ENCODE data around the gene CYTH1. TPM values are rescaled to one million over a fixed set of nuclear protein-coding genes. Genes with fewer than 3 reads are reported as not detected.

CYTH1 gene
- total RNA-seq, 1 experiment from 2014 or later = 34.3 TPM

- H3K79me2 ChIP-seq (ENCODE audit: insufficient read depth, low read length) = peaks cover 25% of the 10 kb centered on the region
- H3K9me2 ChIP-seq (ENCODE audit: insufficient read depth) = no peaks in the 10 kb centered on the region
- no peak overlapping the region for H3K27ac ChIP-seq (ENCODE audit: low read depth, low read length)
- no peak overlapping the region for H2AFZ ChIP-seq (ENCODE audit: low read depth, low read length, poor library complexity, severe bottlenecking)
- H3K36me3 ChIP-seq (ENCODE audit: control insufficient read depth in 1 of 2, insufficient read depth in 2 of 2, low read length in 2 of 2) = no peaks in the 10 kb centered on the region
- H3K4me3 ChIP-seq (replicated peaks in 1 of 2; ENCODE audit: low read depth in 1 of 2, low read length in 2 of 2) = no peak overlapping the region
- DNase-seq (ENCODE audit: low read depth, low spot score) (no peak), ATAC-seq (no peak)
- no peak overlapping the region for H3K4me2 ChIP-seq (ENCODE audit: low read length)
- no peaks in the 10 kb centered on the region for H3K9me3 ChIP-seq (ENCODE audit: control insufficient read depth in 1 of 2, insufficient read depth in 1 of 2, low read depth in 1 of 2, low read length in 2 of 2)
- H3K27me3 ChIP-seq (ENCODE audit: insufficient read depth, low read length) = no peaks in the 10 kb centered on the region
- no peaks in the 10 kb centered on the region for H4K20me1 ChIP-seq (ENCODE audit: insufficient read depth)
- CTCF ChIA-PET = no interaction called here
- RAD21 ChIA-PET (ENCODE audit: low non-redundant PET in 1 of 2, low total read pairs in 2 of 2, uncharacterized antibody in 2 of 2, unreplicated experiment in 2 of 2) = no interaction called here
- POLR2A ChIA-PET = interaction anchor here (0.7 to 1.5 kb wide), 2 partner anchors 12 to 25 kb away, joined by 3 to 4 read pairs; no protein-coding TSS in a partner anchor
- no TSS peak for BruUV-seq (replicated peaks)
- intact Hi-C loops (cut with micrococcal nuclease) = no loop called here
- peaks cover 0 to 2% of the 10 kb centered on the region in 2 experiments; a peak in 1 of 4 replicates for H3K4me1 ChIP-seq (ENCODE audit: control insufficient read depth in 1 of 2, insufficient read depth in 2 of 2, low read length in 2 of 2)
- H3K9ac ChIP-seq (ENCODE audit: low read length) = no peak overlapping the region
- TF ChIP-seq ELF1 (IDR thresholded peaks at IDR 0.05; ENCODE audit: borderline replicate concordance, low read depth) = no peak
- TF ChIP-seq CTCF (IDR thresholded peaks at IDR 0.05 in 2 of 3, conservative IDR thresholded peaks at IDR 0.05 in 1 of 3; ENCODE audit: borderline replicate concordance in 1 of 3, insufficient read depth in 1 of 3, low read depth in 2 of 3, low read length in 2 of 3) = no peak
- TF ChIP-seq SRF (IDR thresholded peaks at IDR 0.05; ENCODE audit: low read depth) = no peak
- TF ChIP-seq ZNF274 (IDR thresholded peaks at IDR 0.05; ENCODE audit: low read depth, low read length) = no peak
Observed at GRCh38 chr17:78712043-78712442, 70.0 kb downstream of the CYTH1 start.

- peaks cover 16% of the 10 kb centered on the region for H3K79me2 ChIP-seq (ENCODE audit: insufficient read depth, low read length)
- RAD21 ChIA-PET (ENCODE audit: low non-redundant PET in 1 of 2, low total read pairs in 2 of 2, uncharacterized antibody in 2 of 2, unreplicated experiment in 2 of 2) = no interaction called here
- H3K4me1 ChIP-seq (ENCODE audit: control insufficient read depth in 1 of 2, insufficient read depth in 2 of 2, low read length in 2 of 2) = peaks cover 0 to 4% of the 10 kb centered on the region in 2 experiments; a peak in 1 of 4 replicates
- no TSS peak for BruUV-seq (replicated peaks)
- H3K4me2 ChIP-seq (ENCODE audit: low read length) = no peak overlapping the region
- H4K20me1 ChIP-seq (ENCODE audit: insufficient read depth) = no peaks in the 10 kb centered on the region
- H3K4me3 ChIP-seq (replicated peaks in 1 of 2; ENCODE audit: low read depth in 1 of 2, low read length in 2 of 2) = no peak overlapping the region
- DNase-seq (ENCODE audit: low read depth, low spot score) (no peak), ATAC-seq (no peak)
- no peak overlapping the region for H2AFZ ChIP-seq (ENCODE audit: low read depth, low read length, poor library complexity, severe bottlenecking)
- H3K27me3 ChIP-seq (ENCODE audit: insufficient read depth, low read length) = no peaks in the 10 kb centered on the region
- H3K9ac ChIP-seq (ENCODE audit: low read length) = no peak overlapping the region
- intact Hi-C loops (cut with micrococcal nuclease) = no loop called here
- POLR2A ChIA-PET = no interaction called here
- no peaks in the 10 kb centered on the region for H3K9me3 ChIP-seq (ENCODE audit: control insufficient read depth in 1 of 2, insufficient read depth in 1 of 2, low read depth in 1 of 2, low read length in 2 of 2)
- H3K27ac ChIP-seq (ENCODE audit: low read depth, low read length) = no peak overlapping the region
- H3K36me3 ChIP-seq (ENCODE audit: control insufficient read depth in 1 of 2, insufficient read depth in 2 of 2, low read length in 2 of 2) = no peaks in the 10 kb centered on the region
- H3K9me2 ChIP-seq (ENCODE audit: insufficient read depth) = no peaks in the 10 kb centered on the region
- CTCF ChIA-PET = interaction anchor here (5.4 kb wide), 1 partner anchor 213 kb away, joined by 41 read pairs; no protein-coding TSS in a partner anchor
- TF ChIP-seq RAD21 (IDR thresholded peaks at IDR 0.05; ENCODE audit: low read depth) (no peak), SIN3A (IDR thresholded peaks at IDR 0.05; ENCODE audit: low read depth) (no peak), ZNF274 (IDR thresholded peaks at IDR 0.05; ENCODE audit: low read depth, low read length) (no peak), ATF3 (IDR thresholded peaks at IDR 0.05) (no peak), JUND (IDR thresholded peaks at IDR 0.05) (no peak), SRF (IDR thresholded peaks at IDR 0.05; ENCODE audit: low read depth) (no peak), TCF7L2 (IDR thresholded peaks at IDR 0.05; ENCODE audit: borderline replicate concordance, extremely low read depth, insufficient read depth, insufficient read length) (no peak), ELF1 (IDR thresholded peaks at IDR 0.05; ENCODE audit: borderline replicate concordance, low read depth) (no peak), CEBPB (IDR thresholded peaks at IDR 0.05; ENCODE audit: low read depth) (no peak), ZFX (IDR thresholded peaks at IDR 0.05) (no peak), EGR1 (IDR thresholded peaks at IDR 0.05; ENCODE audit: low read depth) (no peak), EZH2phosphoT487 (IDR thresholded peaks at IDR 0.05; ENCODE audit: borderline replicate concordance) (no peak), POLR2A (IDR thresholded peaks at IDR 0.05; ENCODE audit: borderline replicate concordance, extremely low read depth, insufficient read depth, insufficient read length) (no peak), EZH2 (IDR thresholded peaks at IDR 0.05) (no peak)
- TF ChIP-seq, protein P1, sequence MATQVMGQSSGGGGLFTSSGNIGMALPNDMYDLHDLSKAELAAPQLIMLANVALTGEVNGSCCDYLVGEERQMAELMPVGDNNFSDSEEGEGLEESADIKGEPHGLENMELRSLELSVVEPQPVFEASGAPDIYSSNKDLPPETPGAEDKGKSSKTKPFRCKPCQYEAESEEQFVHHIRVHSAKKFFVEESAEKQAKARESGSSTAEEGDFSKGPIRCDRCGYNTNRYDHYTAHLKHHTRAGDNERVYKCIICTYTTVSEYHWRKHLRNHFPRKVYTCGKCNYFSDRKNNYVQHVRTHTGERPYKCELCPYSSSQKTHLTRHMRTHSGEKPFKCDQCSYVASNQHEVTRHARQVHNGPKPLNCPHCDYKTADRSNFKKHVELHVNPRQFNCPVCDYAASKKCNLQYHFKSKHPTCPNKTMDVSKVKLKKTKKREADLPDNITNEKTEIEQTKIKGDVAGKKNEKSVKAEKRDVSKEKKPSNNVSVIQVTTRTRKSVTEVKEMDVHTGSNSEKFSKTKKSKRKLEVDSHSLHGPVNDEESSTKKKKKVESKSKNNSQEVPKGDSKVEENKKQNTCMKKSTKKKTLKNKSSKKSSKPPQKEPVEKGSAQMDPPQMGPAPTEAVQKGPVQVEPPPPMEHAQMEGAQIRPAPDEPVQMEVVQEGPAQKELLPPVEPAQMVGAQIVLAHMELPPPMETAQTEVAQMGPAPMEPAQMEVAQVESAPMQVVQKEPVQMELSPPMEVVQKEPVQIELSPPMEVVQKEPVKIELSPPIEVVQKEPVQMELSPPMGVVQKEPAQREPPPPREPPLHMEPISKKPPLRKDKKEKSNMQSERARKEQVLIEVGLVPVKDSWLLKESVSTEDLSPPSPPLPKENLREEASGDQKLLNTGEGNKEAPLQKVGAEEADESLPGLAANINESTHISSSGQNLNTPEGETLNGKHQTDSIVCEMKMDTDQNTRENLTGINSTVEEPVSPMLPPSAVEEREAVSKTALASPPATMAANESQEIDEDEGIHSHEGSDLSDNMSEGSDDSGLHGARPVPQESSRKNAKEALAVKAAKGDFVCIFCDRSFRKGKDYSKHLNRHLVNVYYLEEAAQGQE (IDR thresholded peaks at IDR 0.05; ENCODE audit: low read depth) = no peak
Observed at GRCh38 chr17:78710607-78711006, 71.5 kb downstream of the CYTH1 start.

Data from HCT116 (cell line).